ENCODE results near the gene NME1. TPM values are rescaled to one million over a fixed set of nuclear protein-coding genes. Genes with fewer than 3 reads are reported as not detected.
A peak's percentile ranks its signal among the peaks of the same experiment; 100 is the strongest.

The NME1 gene
- total and polyA plus RNA-seq, 10 of the 15 experiments (the other 5 are each of a cell fraction or from before 2014, with no cell fraction given) = 273 to 1,362 (median 455) TPM

- no peak for TF ChIP-seq SMAD5 (IDR thresholded peaks at IDR 0.05; ENCODE audit: low read depth)
- no peak for TF ChIP-seq ZNF622 (IDR thresholded peaks at IDR 0.05)
- TF ChIP-seq ZNF274 (IDR thresholded peaks at IDR 0.05; ENCODE audit: insufficient read depth, insufficient read length) = no peak
- TF ChIP-seq IKZF2 (IDR thresholded peaks at IDR 0.05) = peak; percentile 97 to 98
- TF ChIP-seq MYC (IDR thresholded peaks at IDR 0.05; ENCODE audit: insufficient read depth, insufficient read length, insufficient replicate concordance, low read length, severe bottlenecking) = no peak
- peak; percentile 44; the same call in 1 of the 2 replicates for TF ChIP-seq PAX8 (IDR thresholded peaks at IDR 0.05)
- TF ChIP-seq CBX5 (IDR thresholded peaks at IDR 0.05; ENCODE audit: low read depth) = no peak
- peak; percentile 53; the same call in 1 of the 2 replicates for TF ChIP-seq ZBTB40 (IDR thresholded peaks at IDR 0.05; ENCODE audit: borderline replicate concordance)
- no peak for TF ChIP-seq REST (IDR thresholded peaks at IDR 0.05; ENCODE audit: low read depth, low read length)
- TF ChIP-seq FOXK2 (IDR thresholded peaks at IDR 0.05) = no peak
- no peak for TF ChIP-seq CBX3 (IDR thresholded peaks at IDR 0.05; ENCODE audit: borderline replicate concordance, low read depth)
- TF ChIP-seq BMI1 (IDR thresholded peaks at IDR 0.05; ENCODE audit: borderline replicate concordance) = no peak
- no peak for TF ChIP-seq GABPA (IDR thresholded peaks at IDR 0.05; ENCODE audit: low read depth)
- TF ChIP-seq JUNB (IDR thresholded peaks at IDR 0.05) = no peak
- no peak for TF ChIP-seq SIN3A (IDR thresholded peaks at IDR 0.05; ENCODE audit: low read depth, low read length)
- TF ChIP-seq, protein P1, sequence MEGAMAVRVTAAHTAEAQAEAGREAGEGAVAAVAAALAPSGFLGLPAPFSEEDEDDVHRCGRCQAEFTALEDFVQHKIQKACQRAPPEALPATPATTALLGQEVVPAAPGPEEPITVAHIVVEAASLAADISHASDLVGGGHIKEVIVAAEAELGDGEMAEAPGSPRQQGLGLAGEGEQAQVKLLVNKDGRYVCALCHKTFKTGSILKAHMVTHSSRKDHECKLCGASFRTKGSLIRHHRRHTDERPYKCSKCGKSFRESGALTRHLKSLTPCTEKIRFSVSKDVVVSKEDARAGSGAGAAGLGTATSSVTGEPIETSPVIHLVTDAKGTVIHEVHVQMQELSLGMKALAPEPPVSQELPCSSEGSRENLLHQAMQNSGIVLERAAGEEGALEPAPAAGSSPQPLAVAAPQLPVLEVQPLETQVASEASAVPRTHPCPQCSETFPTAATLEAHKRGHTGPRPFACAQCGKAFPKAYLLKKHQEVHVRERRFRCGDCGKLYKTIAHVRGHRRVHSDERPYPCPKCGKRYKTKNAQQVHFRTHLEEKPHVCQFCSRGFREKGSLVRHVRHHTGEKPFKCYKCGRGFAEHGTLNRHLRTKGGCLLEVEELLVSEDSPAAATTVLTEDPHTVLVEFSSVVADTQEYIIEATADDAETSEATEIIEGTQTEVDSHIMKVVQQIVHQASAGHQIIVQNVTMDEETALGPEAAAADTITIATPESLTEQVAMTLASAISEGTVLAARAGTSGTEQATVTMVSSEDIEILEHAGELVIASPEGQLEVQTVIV (IDR thresholded peaks at IDR 0.05; ENCODE audit: borderline replicate concordance, partially characterized antibody) = no peak
- TF ChIP-seq LARP7 (IDR thresholded peaks at IDR 0.05) = no peak
- TF ChIP-seq CHD1 (IDR thresholded peaks at IDR 0.05; ENCODE audit: low read depth, low read length) = no peak; the same call in 1 of the 2 replicates
Observed at GRCh38 chr17:51120739-51121619, 32.4 kb upstream of the NME1 start, which contains the start of gene SPAG9 (continued).

All from GM12878 (cell line).